Lower leg skin (tissue), 4 donors: ENCODE data around the gene UGT2B28. TPM values are rescaled to one million over a fixed set of nuclear protein-coding genes. Genes with fewer than 3 reads are reported as not detected.

ENCODE experiments used
- total RNA-seq, 4 donors: library from RNA; depleted of rRNA; stranded (reverse); fragments of >200 nt; gene quantifications; one replicate each; pipeline ENCODE4 v1.1.0, GENCODE V29; 2016

UGT2B28 gene
- total RNA-seq, 4 donors from 2014 or later = 0.13 TPM; not detected in 3

Other genes starting within 250 kb of the UGT2B28 start
- gene UGT2B7, start 184.0 kb upstream of the UGT2B28 start, total RNA-seq = 1 to 10 TPM in 1 of 4 donors, under 1 TPM in 3; 0.25 to 1.9 (median 0.56) TPM
- 1 to 10 TPM in 1 of 4 donors, under 1 TPM in 1, not detected in 2; 0.47 to 3.4 TPM for gene UGT2B11, start 65.7 kb upstream of the UGT2B28 start, total RNA-seq
- gene UGT2B4, start 215.4 kb downstream of the UGT2B28 start, total RNA-seq = not detected